Mesendoderm (in vitro differentiated cells): ENCODE measurements around the gene KRT10.

Source experiments
- DNase-seq: peaks from one replicate; pipeline ENCODE4 v3.0.0; 2013
- H2AK5ac ChIP-seq: 2 replicates; pipeline ENCODE4 v1.6.1; 2013; ENCODE audit warnings: low read length, inconsistent platforms
- H2BK120ac ChIP-seq: 2 replicates; pipeline ENCODE4 v1.6.1; 2013; ENCODE audit warnings: low read depth, mild to moderate bottlenecking, low read length, moderate library complexity, mixed read lengths
- H2BK15ac ChIP-seq: replicated peaks from 2 replicates; pipeline ENCODE4 v1.6.1; 2013; ENCODE audit warnings: low read depth, mild to moderate bottlenecking, moderate library complexity
- H2BK5ac ChIP-seq: 2 replicates; pipeline ENCODE4 v1.6.1; 2013; ENCODE audit warnings: low read length, inconsistent platforms
- H3K18ac ChIP-seq: 2 replicates; pipeline ENCODE4 v1.6.1; 2013; ENCODE audit warnings: mild to moderate bottlenecking, low read length, mixed read lengths
- H3K23ac ChIP-seq: one replicate; pipeline ENCODE4 v1.6.1; 2013; ENCODE audit warnings: low read length
- H3K27ac ChIP-seq: 2 replicates; pipeline ENCODE4 v1.5.1; 2013; ENCODE audit warnings: low read depth, mild to moderate bottlenecking, inconsistent platforms, low read length, moderate library complexity
- H3K27me3 ChIP-seq: 2 replicates; pipeline ENCODE4 v1.6.1; 2013; ENCODE audit warnings: low read length, control low read depth, mild to moderate bottlenecking, inconsistent platforms; ENCODE audit not compliant: insufficient read depth, poor library complexity
- H3K36me3 ChIP-seq: 2 replicates; pipeline ENCODE4 v1.6.1; 2013; ENCODE audit warnings: low read length, inconsistent platforms; ENCODE audit not compliant: control insufficient read depth, insufficient read depth
- H3K4ac ChIP-seq: one replicate; pipeline ENCODE4 v1.6.1; 2013; ENCODE audit warnings: low read depth, mild to moderate bottlenecking, low read length, moderate library complexity
- H3K4me1 ChIP-seq: 2 replicates; pipeline ENCODE4 v1.6.1; 2013; ENCODE audit warnings: low read depth, low read length, inconsistent platforms; ENCODE audit not compliant: control insufficient read depth
- H3K4me2 ChIP-seq: 2 replicates; pipeline ENCODE4 v1.6.1; 2013; ENCODE audit warnings: low read length
- H3K4me3 ChIP-seq: 2 replicates; pipeline ENCODE4 v1.5.1; 2013; ENCODE audit warnings: mild to moderate bottlenecking, low read length
- H3K56ac ChIP-seq: one replicate; pipeline ENCODE4 v1.6.1; 2013; ENCODE audit warnings: low read length
- H3K79me1 ChIP-seq: 2 replicates; pipeline ENCODE4 v1.6.1; 2013; ENCODE audit warnings: low read length, inconsistent platforms
- H3K79me2 ChIP-seq: 2 replicates; pipeline ENCODE4 v1.6.1; 2013; ENCODE audit warnings: mild to moderate bottlenecking, low read length; ENCODE audit not compliant: control insufficient read depth, insufficient read depth
- H3K9ac ChIP-seq: 2 replicates; pipeline ENCODE4 v1.6.1; 2013; ENCODE audit warnings: low read length, inconsistent platforms
- H4K5ac ChIP-seq: one replicate; pipeline ENCODE4 v1.6.1; 2013; ENCODE audit warnings: low read length
- H4K8ac ChIP-seq: one replicate; pipeline ENCODE4 v1.6.1; 2013; ENCODE audit warnings: low read depth, mild to moderate bottlenecking, control low read depth, low read length, moderate library complexity
- WGBS: extraction: QIAGEN DNeasy Blood & Tissue Kit; methylation state at CpG from one replicate; pipeline ENCODE4 v1.1.7; 2013; ENCODE audit warnings: low lambda C conversion rate, missing lambda C conversion rate; ENCODE audit not compliant: insufficient coverage; ENCODE audit errors: extremely low coverage; 5-methylcytosine and 5-hydroxymethylcytosine counted together

Gene KRT10

GRCh38 chr17:40812639-40813038 is 9.8 kb downstream of the KRT10 start:
- Histone ChIP-seq H2BK5ac (no peak overlapping the region), H3K18ac (no peak overlapping the region), H3K79me1 (no peaks in the 10 kb centered on the region), H2AK5ac (no peak overlapping the region), H3K4ac (no peak overlapping the region), H2BK15ac (no peak overlapping the region), H3K9ac (no peak overlapping the region), H3K4me2 (no peak overlapping the region), H4K5ac (no peak overlapping the region), H3K36me3 (peaks cover 1% of the 10 kb centered on the region), H3K27me3 (peaks cover 3% of the 10 kb centered on the region), H3K4me3 (no peak overlapping the region), H2BK120ac (no peak overlapping the region), H3K27ac (no peak overlapping the region), H3K23ac (no peak overlapping the region), H3K4me1 (no peaks in the 10 kb centered on the region), H3K56ac (no peak overlapping the region), H3K79me2 (no peaks in the 10 kb centered on the region), H4K8ac (no peak overlapping the region)
- DNase-seq = no peak
- no CpG with 5 or more reads among the region's 3 CpGs for WGBS

GRCh38 chr17:40810494-40810893 is 11.9 kb downstream of the KRT10 start:
- H2BK5ac ChIP-seq = no peak overlapping the region
- H3K9ac ChIP-seq = no peak overlapping the region
- H2BK120ac ChIP-seq = no peak overlapping the region
- no peaks in the 10 kb centered on the region for H3K36me3 ChIP-seq
- no peak overlapping the region for H2AK5ac ChIP-seq
- H3K56ac ChIP-seq = no peak overlapping the region
- no peak overlapping the region for H3K27ac ChIP-seq
- WGBS = no CpG with 5 or more reads among the region's 6 CpGs
- H3K18ac ChIP-seq = no peak overlapping the region
- no peak overlapping the region for H3K4ac ChIP-seq
- H4K8ac ChIP-seq = no peak overlapping the region
- H3K27me3 ChIP-seq = peaks cover 3% of the 10 kb centered on the region
- no peaks in the 10 kb centered on the region for H3K79me2 ChIP-seq
- no peak for DNase-seq
- H2BK15ac ChIP-seq = no peak overlapping the region
- H3K4me3 ChIP-seq = no peak overlapping the region
- H3K23ac ChIP-seq = no peak overlapping the region
- H3K4me1 ChIP-seq = no peaks in the 10 kb centered on the region
- H4K5ac ChIP-seq = no peak overlapping the region
- no peaks in the 10 kb centered on the region for H3K79me1 ChIP-seq
- no peak overlapping the region for H3K4me2 ChIP-seq

- Histone ChIP-seq H3K27ac (no peak overlapping the region), H3K23ac (no peak overlapping the region), H4K5ac (no peak overlapping the region), H2AK5ac (no peak overlapping the region), H3K9ac (no peak overlapping the region), H3K36me3 (no peaks in the 10 kb centered on the region), H3K79me2 (no peaks in the 10 kb centered on the region), H2BK120ac (no peak overlapping the region), H3K4me2 (no peak overlapping the region), H3K27me3 (peaks cover 4% of the 10 kb centered on the region), H3K18ac (no peak overlapping the region), H3K4me1 (no peaks in the 10 kb centered on the region), H2BK5ac (no peak overlapping the region), H3K4ac (no peak overlapping the region), H2BK15ac (no peak overlapping the region), H3K4me3 (no peak overlapping the region), H3K79me1 (no peaks in the 10 kb centered on the region), H4K8ac (no peak overlapping the region), H3K56ac (no peak overlapping the region)
- WGBS = no CpG with 5 or more reads among the region's 2 CpGs
- no peak for DNase-seq
Measured at GRCh38 chr17:40809721-40810421, 12.5 kb downstream of the KRT10 start.

GRCh38 chr17:40806131-40806530 is 16.3 kb downstream of the KRT10 start:
- no peak overlapping the region for H2BK15ac ChIP-seq
- H3K56ac ChIP-seq = no peak overlapping the region
- WGBS = no CpG with 5 or more reads among the region's 3 CpGs
- no peaks in the 10 kb centered on the region for H3K36me3 ChIP-seq
- H3K27ac ChIP-seq = no peak overlapping the region
- H4K8ac ChIP-seq = no peak overlapping the region
- no peak overlapping the region for H3K18ac ChIP-seq
- H3K79me2 ChIP-seq = no peaks in the 10 kb centered on the region
- H3K4ac ChIP-seq = no peak overlapping the region
- H3K4me2 ChIP-seq = no peak overlapping the region
- H3K4me3 ChIP-seq = no peak overlapping the region
- no peak overlapping the region for H3K23ac ChIP-seq
- H2AK5ac ChIP-seq = no peak overlapping the region
- H2BK120ac ChIP-seq = no peak overlapping the region
- no peaks in the 10 kb centered on the region for H3K79me1 ChIP-seq
- no peak for DNase-seq
- no peak overlapping the region for H2BK5ac ChIP-seq
- no peak overlapping the region for H4K5ac ChIP-seq
- H3K9ac ChIP-seq = no peak overlapping the region
- peaks cover 4% of the 10 kb centered on the region for H3K27me3 ChIP-seq
- H3K4me1 ChIP-seq = no peaks in the 10 kb centered on the region

- Histone ChIP-seq H3K56ac (no peak overlapping the region), H4K5ac (no peak overlapping the region), H4K8ac (no peak overlapping the region), H3K9ac (no peak overlapping the region), H3K27ac (no peak overlapping the region), H3K36me3 (no peaks in the 10 kb centered on the region), H2BK5ac (no peak overlapping the region), H3K4me2 (no peak overlapping the region), H3K4me3 (no peak overlapping the region), H3K79me1 (no peaks in the 10 kb centered on the region), H3K23ac (no peak overlapping the region), H2BK120ac (no peak overlapping the region), H2BK15ac (no peak overlapping the region), H3K4ac (no peak overlapping the region), H3K79me2 (no peaks in the 10 kb centered on the region), H2AK5ac (no peak overlapping the region), H3K4me1 (no peaks in the 10 kb centered on the region), H3K27me3 (peaks cover 2% of the 10 kb centered on the region), H3K18ac (no peak overlapping the region)
- peak; percentile 76 for DNase-seq
- WGBS = no CpG with 5 or more reads among the region's 13 CpGs
Measured at GRCh38 chr17:40803617-40804082, 18.8 kb downstream of the KRT10 start.

GRCh38 chr17:40801157-40801556 is 21.3 kb downstream of the KRT10 start:
- Histone ChIP-seq H3K4ac (no peak overlapping the region), H4K5ac (no peak overlapping the region), H3K36me3 (no peaks in the 10 kb centered on the region), H3K27ac (no peak overlapping the region), H2BK5ac (no peak overlapping the region), H2AK5ac (no peak overlapping the region), H3K4me1 (no peaks in the 10 kb centered on the region), H4K8ac (no peak overlapping the region), H2BK120ac (no peak overlapping the region), H3K56ac (no peak overlapping the region), H3K79me2 (no peaks in the 10 kb centered on the region), H3K27me3 (peaks cover 2% of the 10 kb centered on the region), H2BK15ac (no peak overlapping the region), H3K79me1 (no peaks in the 10 kb centered on the region), H3K23ac (no peak overlapping the region), H3K18ac (no peak overlapping the region), H3K9ac (no peak overlapping the region), H3K4me2 (no peak overlapping the region), H3K4me3 (no peak overlapping the region)
- no peak for DNase-seq
- no CpG with 5 or more reads among the region's 2 CpGs for WGBS
